Stomach (tissue), 9 donors: Measurements from ENCODE around the gene SYNE4. TPM values are rescaled to one million over a fixed set of nuclear protein-coding genes. Genes with fewer than 3 reads are reported as not detected.

Experiments used
- DNase-seq, 2 donors: peaks; one replicate each; pipeline versions ENCODE4 v3.0.0 to v3.0.0-alpha.2; 2013 to 2019
- H3K27ac ChIP-seq, 5 donors: fragments of 200-600 bp in 4 of 5; sonication (generic) in 4 of 5; one replicate each; pipeline ENCODE4 v1.5.1; 2013 to 2019; ENCODE audit warnings: mild to moderate bottlenecking in 1 of 5, moderate library complexity in 1 of 5
- H3K27me3 ChIP-seq, 3 donors: fragments of 200-600 bp; sonication (generic); one replicate each; pipeline ENCODE4 v1.5.1; 2017 to 2019; ENCODE audit warnings: mixed run types in 1 of 3
- H3K36me3 ChIP-seq, 4 donors: fragments of 200-600 bp; sonication (generic); 1 replicate in 3 of 4; 2 replicates in 1 of 4; pipeline ENCODE4 v1.5.1; 2016 to 2019
- H3K4me1 ChIP-seq, 4 donors: fragments of 200-600 bp; sonication (generic); one replicate each; pipeline ENCODE4 v1.5.1; 2016 to 2019
- H3K4me3 ChIP-seq, 4 donors: fragments of 200-600 bp; sonication (generic) in 3 of 4; one replicate each; pipeline ENCODE4 v1.5.1; 2016 to 2019; ENCODE audit warnings: mild to moderate bottlenecking in 1 of 4
- H3K9me3 ChIP-seq, 4 donors: fragments of 200-600 bp; sonication (generic); one replicate each; pipeline ENCODE4 v1.5.1; 2016 to 2019
- CTCF ChIP-seq, 7 experiments: fragments of 450-650 bp in 4 of 7; fragments of 200-600 bp in 3 of 7; sonication (generic) in 3 of 7; IDR thresholded peaks; one replicate each; pipeline ENCODE4 v1.5.1; 2016 to 2019; ENCODE audit warnings: antibody characterized with exemption in 7 of 7, control low read depth in 2 of 7, mild to moderate bottlenecking in 1 of 7
- EP300 ChIP-seq: sonication (generic); formaldehyde crosslinking; IDR thresholded peaks from one replicate; pipeline ENCODE4 v1.6.1; 2017; ENCODE audit warnings: antibody characterized with exemption
- POLR2A ChIP-seq, 4 donors: fragments of 450-650 bp; IDR thresholded peaks; one replicate each; pipeline ENCODE4 v1.6.1; 2016; ENCODE audit warnings: antibody characterized with exemption in 4 of 4, control low read depth in 2 of 4, mild to moderate bottlenecking in 1 of 4, moderate library complexity in 1 of 4
- POLR2AphosphoS5 ChIP-seq, 3 donors: sonication (generic); formaldehyde crosslinking; IDR thresholded peaks; one replicate each; pipeline ENCODE4 v1.6.1; 2016; ENCODE audit warnings: antibody characterized with exemption in 3 of 3
- WGBS, 5 donors: extraction: QIAGEN DNeasy Blood & Tissue Kit in 3 of 5; methylation state at CpG; one replicate each; pipeline versions ENCODE4 v1.1.5 to v1.1.7; 2013 to 2018; 5-methylcytosine and 5-hydroxymethylcytosine counted together
- intact Hi-C: fragments of 100-400 bp; cut with DNase I; formaldehyde crosslinking; loops from one replicate; pipeline ENCODE4 v1.15.1; 2023; ENCODE audit warnings: low total_unique reads
- polyA plus RNA-seq, 3 donors: library from polyadenylated mRNA; stranded (reverse); fragments of 200-250 nt; gene quantifications; one replicate each; pipeline ENCODE4 v1.2.3, GENCODE V29; 2013
- total RNA-seq, 5 donors: library from RNA; depleted of rRNA; stranded (reverse); fragments of >200 nt; gene quantifications; one replicate each; pipeline versions ENCODE4 v1.1.0 to v1.2.3, GENCODE V29; 2014 to 2016
- donor health status: healthy with polysubstance abuse.
- donor health status: Bipolar disorder and iron deficiency.
- donor health status: healthy.

The SYNE4 gene
- total and polyA plus RNA-seq, 8 donors, result 1.3 to 11.2 (median 4.6) TPM; not detected in 1

GRCh38 chr19:35963514-35963913 lies 45.1 kb downstream of the SYNE4 start:
- Histone ChIP-seq H3K4me3 (no peak overlapping the region), H3K27ac (no peak overlapping the region), H3K36me3 (no peaks in the 10 kb centered on the region), H3K27me3 (peaks cover 11 to 59% (median 29%) of the 10 kb centered on the region in 3 donors), H3K9me3 (no peaks in the 10 kb centered on the region), H3K4me1 (peaks cover 0 to 13% (median 8%) of the 10 kb centered on the region in 4 donors)
- DNase-seq, result peak in 1 of 2 donors; percentile 88
- WGBS, 5 donors, result 7 to 16% (median 13%) methylated on average over 9 of the region's 9 CpGs
- intact Hi-C loops, result no loop called here
- no peak for TF ChIP-seq POLR2A (IDR thresholded peaks at IDR 0.05)

- no peaks in the 10 kb centered on the region for H3K36me3 ChIP-seq
- WGBS, 5 donors, result 75 to 84% (median 80%) methylated on average over 7 of the region's 7 CpGs
- no peak overlapping the region for H3K4me3 ChIP-seq
- peaks cover 0 to 13% (median 8%) of the 10 kb centered on the region in 4 donors for H3K4me1 ChIP-seq
- TF ChIP-seq POLR2A (IDR thresholded peaks at IDR 0.05) (no peak), EP300 (no peak), CTCF (IDR thresholded peaks at IDR 0.05) (no peak), POLR2AphosphoS5 (IDR thresholded peaks at IDR 0.05) (no peak)
- H3K27ac ChIP-seq, result no peak overlapping the region
- H3K9me3 ChIP-seq, result peaks cover 0 to 7% (median 6%) of the 10 kb centered on the region in 4 donors
- H3K27me3 ChIP-seq, result peaks cover 11 to 76% (median 35%) of the 10 kb centered on the region in 3 donors
- no peak for DNase-seq
- intact Hi-C loops, result no loop called here
Observed at GRCh38 chr19:35960432-35960972, 48.1 kb downstream of the SYNE4 start.

GRCh38 chr19:35959968-35960320 lies 48.7 kb downstream of the SYNE4 start:
- Histone ChIP-seq H3K4me1 (peaks cover 0 to 13% (median 8%) of the 10 kb centered on the region in 4 donors), H3K27me3 (peaks cover 11 to 81% (median 35%) of the 10 kb centered on the region in 3 donors), H3K27ac (no peak overlapping the region), H3K9me3 (peaks cover 0 to 7% (median 6%) of the 10 kb centered on the region in 4 donors), H3K4me3 (no peak overlapping the region), H3K36me3 (no peaks in the 10 kb centered on the region)
- intact Hi-C loops, result no loop called here
- whole genome bisulfite sequencing, 5 donors, result 28 to 45% (median 33%) methylated on average over 19 to 20 of the region's 20 CpGs
- DNase-seq, result no peak
- TF ChIP-seq POLR2AphosphoS5 (IDR thresholded peaks at IDR 0.05) (no peak), CTCF (IDR thresholded peaks at IDR 0.05) (no peak), POLR2A (IDR thresholded peaks at IDR 0.05) (no peak), EP300 (no peak)

- H3K9me3 ChIP-seq, result peaks cover 0 to 7% (median 6%) of the 10 kb centered on the region in 4 donors
- H3K4me3 ChIP-seq, result peak overlapping the region; percentile 9 to 42 (median 24)
- no peaks in the 10 kb centered on the region for H3K36me3 ChIP-seq
- H3K4me1 ChIP-seq, result peaks cover 0 to 13% (median 8%) of the 10 kb centered on the region in 4 donors
- intact Hi-C loops, result no loop called here
- TF ChIP-seq POLR2AphosphoS5 (IDR thresholded peaks at IDR 0.05) (no peak), CTCF (IDR thresholded peaks at IDR 0.05) (peak in 1 of 7 experiments; percentile 27)
- peaks cover 11 to 81% (median 35%) of the 10 kb centered on the region in 3 donors for H3K27me3 ChIP-seq
- DNase-seq, result peak; percentile 59 to 60
- 10 to 14% (median 13%) methylated on average over 82 to 97 of the region's 97 CpGs for WGBS, 5 donors
- no peak overlapping the region for H3K27ac ChIP-seq
Observed at GRCh38 chr19:35959040-35959967, 49.3 kb downstream of the SYNE4 start.
